Kidney (tissue), 14 donors: ENCODE results near the gene EMILIN1. TPM values are rescaled to one million over a fixed set of nuclear protein-coding genes. Genes with fewer than 3 reads are reported as not detected.

Source experiments
- DNase-seq, 5 donors: peaks; one replicate each; pipeline ENCODE4 v3.0.0-alpha.2; 2013 to 2020
- FAIRE-seq: peaks from 2 replicates; lab custom pipeline; 2012; peaks lifted over from hg19 to GRCh38; lab: Jason Lieb, UNC
- H3K27ac ChIP-seq, 2 donors: one replicate each; pipeline ENCODE4 v1.7.0; 2013; ENCODE audit warnings: low read depth in 2 of 2, low read length in 2 of 2, inconsistent platforms in 1 of 2
- H3K27me3 ChIP-seq: one replicate; pipeline ENCODE4 v1.7.1; 2013; ENCODE audit warnings: low read length, inconsistent platforms; ENCODE audit not compliant: control insufficient read depth, insufficient read depth
- H3K36me3 ChIP-seq, 3 donors: one replicate each; pipeline versions ENCODE4 v1.7.0 to v1.7.1; 2013; ENCODE audit warnings: low read length in 3 of 3, control low read depth in 1 of 3, inconsistent platforms in 1 of 3; ENCODE audit not compliant: insufficient read depth in 3 of 3, control insufficient read depth in 2 of 3
- H3K4me1 ChIP-seq, 3 donors: one replicate each; pipeline versions ENCODE4 v1.7.0 to v1.7.1; 2013; ENCODE audit warnings: low read length in 3 of 3, inconsistent platforms in 1 of 3, low read depth in 1 of 3; ENCODE audit not compliant: control insufficient read depth in 2 of 3, insufficient read depth in 2 of 3
- H3K4me3 ChIP-seq, 3 donors: one replicate each; pipeline versions ENCODE4 v1.7.0 to v1.8.1; 2013; ENCODE audit warnings: low read length in 3 of 3, control low read depth in 1 of 3, inconsistent platforms in 1 of 3
- H3K9ac ChIP-seq, 3 donors: one replicate each; pipeline versions ENCODE4 v1.7.0 to v1.7.1; 2013; ENCODE audit warnings: low read length in 3 of 3, control low read depth in 1 of 3, inconsistent platforms in 1 of 3
- H3K9me3 ChIP-seq, 3 donors: one replicate each; pipeline versions ENCODE4 v1.7.0 to v1.7.1; 2013; ENCODE audit warnings: low read length in 3 of 3, control low read depth in 1 of 3, inconsistent platforms in 1 of 3; ENCODE audit not compliant: control insufficient read depth in 2 of 3, insufficient read depth in 1 of 3
- CTCF ChIP-seq: IDR thresholded peaks from 3 replicates; pipeline ENCODE4 v1.5.1; 2012; ENCODE audit warnings: mild to moderate bottlenecking, moderate library complexity, borderline replicate concordance; ENCODE audit not compliant: insufficient read depth; ENCODE audit errors: extremely low read depth
- intact Hi-C: fragments of 100-400 bp; cut with DNase I; formaldehyde crosslinking; loops from one replicate; pipeline ENCODE4 v1.11.1; 2022
- polyA plus RNA-seq: library from polyadenylated mRNA; stranded (reverse); fragments of 350-450 nt; fragmentation: Illumina TruSeq; extraction: RNeasy Lipid Tissue Mini Kit (QIAGEN cat#74804); gene quantifications from one replicate; pipeline ENCODE4 v1.2.3, GENCODE V29; 2014; ENCODE audit warnings: low read depth, low replicate concordance; ENCODE audit not compliant: insufficient read depth
- total RNA-seq: library from RNA; stranded (reverse); fragmentation: NEBNext Ultra II Directional; extraction: Animal tissue kit (Norgen Biotek cat#: 25700); gene quantifications from one replicate; pipeline ENCODE4 v1.2.1, GENCODE V29; 2021
- donor health status: control.
- donor health status: control.
- donor health status: control.
- donor health status: control.
- donor health status: control.
- donor health status: DM: yes; HTN: yes; CAD: no.
- donor health status: Normal renal cell carcinoma (clear cell type).

EMILIN1 gene
- total and polyA plus RNA-seq, 2 donors from 2014 or later = 32.1 to 75.2 TPM

- Histone ChIP-seq H3K4me3 (peak overlapping the region in 2 of 3 donors; percentile 78 to 80), H3K27ac (no peak overlapping the region), H3K4me1 (peaks cover 4 to 26% (median 14%) of the 10 kb centered on the region in 3 donors), H3K36me3 (peaks cover 0 to 20% (median 8%) of the 10 kb centered on the region in 3 donors), H3K9ac (peak overlapping the region in 2 of 3 donors; percentile 64 to 78), H3K27me3 (no peaks in the 10 kb centered on the region), H3K9me3 (no peaks in the 10 kb centered on the region)
- no peak for DNase-seq
- TF ChIP-seq CTCF = no peak
- intact Hi-C loops = no loop called here
- no peak for FAIRE-seq
Observed at GRCh38 chr2:27069961-27070618, 8.3 kb upstream of the EMILIN1 start.

- Histone ChIP-seq H3K27me3 (no peaks in the 10 kb centered on the region), H3K36me3 (peaks cover 0 to 20% (median 8%) of the 10 kb centered on the region in 3 donors), H3K27ac (peak overlapping the region; percentile 82 to 87), H3K4me3 (peak overlapping the region; percentile 78 to 87 (median 80)), H3K4me1 (peaks cover 5 to 26% (median 14%) of the 10 kb centered on the region in 3 donors), H3K9ac (peak overlapping the region; percentile 64 to 78 (median 68)), H3K9me3 (no peaks in the 10 kb centered on the region)
- FAIRE-seq (no peak), DNase-seq (no peak)
- intact Hi-C loops = no loop called here
- no peak for TF ChIP-seq CTCF
Observed at GRCh38 chr2:27070653-27071276, 7.7 kb upstream of the EMILIN1 start.

- peaks cover 9 to 26% (median 14%) of the 10 kb centered on the region in 3 donors for H3K4me1 ChIP-seq
- FAIRE-seq (no peak), DNase-seq (peak; percentile 93 to 98 (median 96))
Observed at GRCh38 chr2:27071277-27071989, 7.0 kb upstream of the EMILIN1 start, which contains the start of gene OST4. OST4 (minus strand) TSS chr2:27071654.

More at GRCh38 chr2:27071277-27071989, 7.0 kb upstream of the EMILIN1 start, which contains the start of gene OST4:
- H3K9ac ChIP-seq = peak within 1 kb of the TSS; percentile 64 to 78 (median 68)
- H3K27ac ChIP-seq = peak within 1 kb of the TSS; percentile 85 to 90
- H3K4me3 ChIP-seq = peak within 1 kb of the TSS; percentile 78 to 87 (median 80)
- no peaks in the 10 kb centered on the region for H3K9me3 ChIP-seq
- peak; percentile 23 for TF ChIP-seq CTCF
- intact Hi-C loops = no loop called here
- H3K36me3 ChIP-seq = peaks cover 0 to 20% (median 8%) of the 10 kb centered on the region in 3 donors
- H3K27me3 ChIP-seq = no peaks in the 10 kb centered on the region
